Smooth muscle cell (in vitro differentiated cells): ENCODE measurements around the gene PMVK. TPM values are rescaled to one million over a fixed set of nuclear protein-coding genes. Genes with fewer than 3 reads are reported as not detected.
A peak's percentile ranks its signal among the peaks of the same experiment; 100 is the strongest.

Experiments used
- DNase-seq: peaks from one replicate; lab custom pipeline; 2025; ENCODE audit not compliant: unreplicated experiment; lab: John Stamatoyannopoulos, UW
- H2AFZ ChIP-seq: fragments of 200-600 bp; sonication (generic); 2 replicates; pipeline ENCODE4 v1.6.0; 2016; ENCODE audit warnings: antibody characterized with exemption, low read depth, mild to moderate bottlenecking
- H3F3A ChIP-seq: fragments of 200-600 bp; sonication (generic); 2 replicates; pipeline ENCODE4 v1.6.0; 2017; ENCODE audit warnings: antibody characterized with exemption, low read depth
- H3K27ac ChIP-seq: fragments of 200-600 bp; sonication (generic); 2 replicates; pipeline ENCODE4 v1.5.1; 2016; ENCODE audit warnings: low read depth, mild to moderate bottlenecking
- H3K27me3 ChIP-seq: fragments of 200-600 bp; sonication (generic); 2 replicates; pipeline ENCODE4 v1.6.1; 2016; ENCODE audit warnings: low read depth, mild to moderate bottlenecking
- H3K36me3 ChIP-seq: fragments of 200-600 bp; sonication (generic); 2 replicates; pipeline ENCODE4 v1.5.1; 2016; ENCODE audit warnings: low read depth
- H3K4me1 ChIP-seq: fragments of 200-600 bp; sonication (generic); 2 replicates; pipeline ENCODE4 v1.5.1; 2016; ENCODE audit warnings: low read depth
- H3K4me2 ChIP-seq: fragments of 200-600 bp; sonication (generic); 2 replicates; pipeline ENCODE4 v1.6.0; 2016; ENCODE audit warnings: mild to moderate bottlenecking
- H3K4me3 ChIP-seq: fragments of 200-600 bp; sonication (generic); 2 replicates; pipeline ENCODE4 v1.5.1; 2016; ENCODE audit warnings: mild to moderate bottlenecking
- H3K79me2 ChIP-seq: fragments of 200-600 bp; sonication (generic); 2 replicates; pipeline ENCODE4 v1.6.0; 2016; ENCODE audit warnings: low read depth, mild to moderate bottlenecking
- H3K9ac ChIP-seq: fragments of 200-600 bp; sonication (generic); 2 replicates; pipeline ENCODE4 v1.6.0; 2016; ENCODE audit warnings: low read depth
- H3K9me3 ChIP-seq: fragments of 200-600 bp; sonication (generic); replicated peaks from 2 replicates; pipeline ENCODE4 v1.5.1; 2016; ENCODE audit warnings: low read depth
- H4K20me1 ChIP-seq: fragments of 200-600 bp; sonication (generic); 2 replicates; pipeline ENCODE4 v1.6.0; 2016; ENCODE audit warnings: low read depth
- WGBS: methylation state at CpG from one replicate; pipeline ENCODE4 v1.1.7; 2016; ENCODE audit warnings: low lambda C conversion rate; 5-methylcytosine and 5-hydroxymethylcytosine counted together
- polyA plus RNA-seq: library from polyadenylated mRNA; unstranded; fragments of >200 nt; fragmentation: Nextera tagmentation; extraction: Ambion mirVana; gene quantifications from 2 replicates; pipeline ENCODE4 v1.2.1, GENCODE V29; 2016
- total RNA-seq: library from RNA; depleted of rRNA; stranded (reverse); fragments of >200 nt; gene quantifications from 2 replicates; pipeline ENCODE4 v1.2.3, GENCODE V29; 2014
- TF ChIP-seq, protein P1 (sequence below): fragments of 200-600 bp; sonication (generic); IDR thresholded peaks from 2 replicates; pipeline ENCODE4 v1.5.1; 2017; ENCODE audit warnings: borderline replicate concordance, mild to moderate bottlenecking, antibody characterized with exemption; ENCODE audit not compliant: insufficient read depth, poor library complexity, severe bottlenecking

The PMVK gene
- total and polyA plus RNA-seq, 2 experiments from 2014 or later = 6.7 to 31.2 TPM

DNA sequence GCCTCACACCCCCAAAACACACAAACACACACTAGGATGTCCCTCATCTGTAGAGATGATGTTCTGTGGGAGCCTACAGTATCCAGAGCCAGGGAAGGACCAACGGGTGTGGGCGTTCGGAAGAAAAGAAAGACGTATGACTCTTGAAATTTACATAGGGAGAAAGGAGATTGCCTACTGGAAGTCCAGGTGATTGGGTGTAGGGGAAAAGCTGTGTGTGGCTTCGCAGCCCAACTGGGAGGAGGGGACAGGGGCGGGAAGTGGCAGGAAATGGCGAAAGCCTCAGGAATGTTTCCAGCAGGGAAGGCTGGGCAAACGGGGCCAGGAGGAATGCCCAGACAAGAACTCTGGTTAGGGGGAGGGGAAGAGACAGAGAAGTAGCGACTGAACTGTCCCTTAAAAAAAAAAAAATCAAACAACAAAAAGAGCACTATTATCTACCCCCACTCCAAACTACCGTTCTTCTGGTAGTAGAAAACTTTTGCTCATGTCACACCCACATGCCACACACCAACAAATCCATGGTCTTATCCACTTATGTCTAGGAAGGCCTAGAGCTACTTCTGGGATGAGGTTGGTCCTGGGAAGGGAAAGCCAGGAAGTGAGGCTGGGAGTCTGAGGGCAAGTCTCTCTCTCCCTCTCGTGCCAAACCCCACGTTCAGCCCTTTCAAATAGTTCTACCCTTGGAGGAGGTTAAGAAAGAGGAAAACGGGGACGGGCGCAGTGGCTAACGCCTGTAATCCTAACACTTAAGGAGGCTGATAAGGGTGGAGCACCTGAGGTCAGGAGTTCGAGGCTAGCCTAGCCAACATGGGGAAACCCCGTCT lies 36.2 kb upstream of the PMVK start:
- H3K4me2 ChIP-seq = peak overlapping the region; percentile 94
- H4K20me1 ChIP-seq = peaks cover 20% of the 10 kb centered on the region
- H3K27me3 ChIP-seq = no peaks in the 10 kb centered on the region
- peak overlapping the region; percentile 95 for H3K9ac ChIP-seq
- no peak overlapping the region for H2AFZ ChIP-seq
- H3K4me1 ChIP-seq = peaks cover 54% of the 10 kb centered on the region
- peak; percentile 39 for DNase-seq
- 2% methylated on average over 16 of the region's 18 CpGs for WGBS
- peak overlapping the region; percentile 55 for H3K4me3 ChIP-seq
- no peaks in the 10 kb centered on the region for H3K9me3 ChIP-seq
- peaks cover 49% of the 10 kb centered on the region for H3K79me2 ChIP-seq
- peak overlapping the region; percentile 98 for H3K27ac ChIP-seq
- no peaks in the 10 kb centered on the region for H3K36me3 ChIP-seq
- H3F3A ChIP-seq = peaks cover 33% of the 10 kb centered on the region
- TF ChIP-seq, protein P1, sequence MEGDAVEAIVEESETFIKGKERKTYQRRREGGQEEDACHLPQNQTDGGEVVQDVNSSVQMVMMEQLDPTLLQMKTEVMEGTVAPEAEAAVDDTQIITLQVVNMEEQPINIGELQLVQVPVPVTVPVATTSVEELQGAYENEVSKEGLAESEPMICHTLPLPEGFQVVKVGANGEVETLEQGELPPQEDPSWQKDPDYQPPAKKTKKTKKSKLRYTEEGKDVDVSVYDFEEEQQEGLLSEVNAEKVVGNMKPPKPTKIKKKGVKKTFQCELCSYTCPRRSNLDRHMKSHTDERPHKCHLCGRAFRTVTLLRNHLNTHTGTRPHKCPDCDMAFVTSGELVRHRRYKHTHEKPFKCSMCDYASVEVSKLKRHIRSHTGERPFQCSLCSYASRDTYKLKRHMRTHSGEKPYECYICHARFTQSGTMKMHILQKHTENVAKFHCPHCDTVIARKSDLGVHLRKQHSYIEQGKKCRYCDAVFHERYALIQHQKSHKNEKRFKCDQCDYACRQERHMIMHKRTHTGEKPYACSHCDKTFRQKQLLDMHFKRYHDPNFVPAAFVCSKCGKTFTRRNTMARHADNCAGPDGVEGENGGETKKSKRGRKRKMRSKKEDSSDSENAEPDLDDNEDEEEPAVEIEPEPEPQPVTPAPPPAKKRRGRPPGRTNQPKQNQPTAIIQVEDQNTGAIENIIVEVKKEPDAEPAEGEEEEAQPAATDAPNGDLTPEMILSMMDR = no peak

DNA sequence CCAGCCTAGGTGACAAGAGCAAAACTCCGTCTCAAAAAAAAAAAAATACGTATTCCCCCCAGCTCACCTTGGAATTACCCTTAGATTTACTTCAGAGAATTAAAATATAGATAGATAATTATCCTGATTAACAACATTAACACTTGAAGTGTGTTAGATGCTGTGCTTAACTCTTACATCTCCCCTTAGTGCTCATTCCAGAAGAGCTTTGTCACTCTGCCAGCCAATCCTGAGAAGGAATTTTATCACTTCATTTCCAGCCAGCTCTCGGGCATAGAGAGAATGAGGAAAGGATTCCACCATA lies 35.6 kb upstream of the PMVK start:
- H3K4me2 ChIP-seq = peak overlapping the region; percentile 94
- peaks cover 49% of the 10 kb centered on the region for H3K79me2 ChIP-seq
- WGBS = 7% methylated on average over 3 of the region's 3 CpGs
- H3K27me3 ChIP-seq = no peaks in the 10 kb centered on the region
- TF ChIP-seq, protein P1 = no peak
- peaks cover 25% of the 10 kb centered on the region for H4K20me1 ChIP-seq
- DNase-seq = no peak
- peak overlapping the region; percentile 95 for H3K9ac ChIP-seq
- H3K36me3 ChIP-seq = no peaks in the 10 kb centered on the region
- H3K27ac ChIP-seq = peak overlapping the region; percentile 98
- no peak overlapping the region for H2AFZ ChIP-seq
- peak overlapping the region; percentile 55 for H3K4me3 ChIP-seq
- H3F3A ChIP-seq = peaks cover 38% of the 10 kb centered on the region
- H3K9me3 ChIP-seq = no peaks in the 10 kb centered on the region
- H3K4me1 ChIP-seq = peaks cover 54% of the 10 kb centered on the region

DNA sequence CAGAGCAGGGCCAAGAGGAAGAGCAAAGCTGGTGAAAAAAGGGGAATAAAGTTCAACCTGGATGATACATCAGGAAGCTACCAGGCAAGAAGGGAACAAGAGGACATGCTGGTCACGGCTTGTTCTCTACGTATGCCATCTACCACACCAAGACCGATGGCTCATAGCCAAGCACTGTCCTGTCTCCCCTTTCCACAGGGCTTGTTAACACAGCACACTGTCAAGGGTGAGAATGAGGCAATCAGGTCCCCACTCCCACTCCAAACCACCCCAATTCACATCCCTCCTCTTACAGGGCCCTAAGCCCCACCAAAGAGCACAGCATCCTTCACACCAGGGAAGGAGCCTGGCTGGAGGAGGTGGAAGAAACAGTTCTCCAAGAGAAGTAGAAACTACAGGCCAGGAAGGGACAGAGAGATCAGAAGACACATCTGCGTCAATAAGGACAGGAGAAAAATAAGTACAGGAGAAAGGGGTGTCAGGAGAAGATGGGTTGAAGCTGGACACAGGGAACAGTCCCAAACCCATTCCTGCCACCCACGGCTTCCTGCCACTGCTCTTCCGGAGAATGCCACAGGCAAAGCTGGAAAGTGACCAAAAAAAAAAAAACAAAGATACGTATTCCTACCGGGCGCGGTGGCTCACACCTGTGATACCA lies 35.0 kb upstream of the PMVK start:
- H3K79me2 ChIP-seq = peaks cover 49% of the 10 kb centered on the region
- peaks cover 53% of the 10 kb centered on the region for H3K4me1 ChIP-seq
- H2AFZ ChIP-seq = no peak overlapping the region
- peaks cover 42% of the 10 kb centered on the region for H3F3A ChIP-seq
- H3K9ac ChIP-seq = peak overlapping the region; percentile 95
- no peaks in the 10 kb centered on the region for H3K36me3 ChIP-seq
- H3K27ac ChIP-seq = peak overlapping the region; percentile 98
- peaks cover 32% of the 10 kb centered on the region for H4K20me1 ChIP-seq
- 45% methylated on average over 10 of the region's 10 CpGs for WGBS
- no peaks in the 10 kb centered on the region for H3K27me3 ChIP-seq
- peak overlapping the region; percentile 55 for H3K4me3 ChIP-seq
- H3K4me2 ChIP-seq = peak overlapping the region; percentile 94
- H3K9me3 ChIP-seq = no peaks in the 10 kb centered on the region
- TF ChIP-seq, protein P1 = no peak
- DNase-seq = no peak
